Measurements from ENCODE around the gene FBXL7.

Gene FBXL7

GRCh38 chr5:15774632-15775031 is 274.7 kb downstream of the FBXL7 start:
- FAIRE-seq, result peak; percentile 27
- DNase-seq (ENCODE audit: insufficient read length, low spot score), result no peak
- TF ChIP-seq POLR2A (IDR thresholded peaks at IDR 0.05; ENCODE audit: low read depth, low read length), result no peak

GRCh38 chr5:15776346-15776745 is 276.4 kb downstream of the FBXL7 start:
- no peak for FAIRE-seq
- no peak for DNase-seq (ENCODE audit: insufficient read length, low spot score)
- no peak for TF ChIP-seq POLR2A (IDR thresholded peaks at IDR 0.05; ENCODE audit: low read depth, low read length)

- no peak for FAIRE-seq
- no peak for TF ChIP-seq POLR2A (IDR thresholded peaks at IDR 0.05; ENCODE audit: low read depth, low read length)
- DNase-seq (ENCODE audit: insufficient read length, low spot score), result no peak
Measured at GRCh38 chr5:15783734-15784133, 283.8 kb downstream of the FBXL7 start.

- DNase-seq (ENCODE audit: insufficient read length, low spot score) (no peak), FAIRE-seq (no peak)
- TF ChIP-seq POLR2A (IDR thresholded peaks at IDR 0.05; ENCODE audit: low read depth, low read length), result no peak
Measured at GRCh38 chr5:15785531-15785981, 285.6 kb downstream of the FBXL7 start.

GRCh38 chr5:15786326-15786725 is 286.3 kb downstream of the FBXL7 start:
- FAIRE-seq (no peak), DNase-seq (ENCODE audit: insufficient read length, low spot score) (no peak)
- TF ChIP-seq POLR2A (IDR thresholded peaks at IDR 0.05; ENCODE audit: low read depth, low read length), result no peak

- DNase-seq (ENCODE audit: insufficient read length, low spot score), result no peak
- no peak for FAIRE-seq
- no peak for TF ChIP-seq POLR2A (IDR thresholded peaks at IDR 0.05; ENCODE audit: low read depth, low read length)
Measured at GRCh38 chr5:15786884-15787283, 286.9 kb downstream of the FBXL7 start.

GRCh38 chr5:15787681-15788080 is 287.7 kb downstream of the FBXL7 start:
- no peak for TF ChIP-seq POLR2A (IDR thresholded peaks at IDR 0.05; ENCODE audit: low read depth, low read length)
- DNase-seq (ENCODE audit: insufficient read length, low spot score) (no peak), FAIRE-seq (no peak)

- DNase-seq (ENCODE audit: insufficient read length, low spot score) (peak; percentile 27), FAIRE-seq (peak; percentile 36)
- TF ChIP-seq POLR2A (IDR thresholded peaks at IDR 0.05; ENCODE audit: low read depth, low read length), result no peak
Measured at GRCh38 chr5:15789642-15790041, 289.7 kb downstream of the FBXL7 start.

GRCh38 chr5:15790446-15791018 is 290.6 kb downstream of the FBXL7 start:
- TF ChIP-seq POLR2A (IDR thresholded peaks at IDR 0.05; ENCODE audit: low read depth, low read length), result no peak
- FAIRE-seq (no peak), DNase-seq (ENCODE audit: insufficient read length, low spot score) (no peak)

GRCh38 chr5:15791274-15791673 is 291.3 kb downstream of the FBXL7 start:
- no peak for DNase-seq (ENCODE audit: insufficient read length, low spot score)
- FAIRE-seq, result no peak
- TF ChIP-seq POLR2A (IDR thresholded peaks at IDR 0.05; ENCODE audit: low read depth, low read length), result no peak

GRCh38 chr5:15791859-15792258 is 291.9 kb downstream of the FBXL7 start:
- DNase-seq (ENCODE audit: insufficient read length, low spot score), result no peak
- FAIRE-seq, result no peak
- no peak for TF ChIP-seq POLR2A (IDR thresholded peaks at IDR 0.05; ENCODE audit: low read depth, low read length)

GRCh38 chr5:15794052-15794985 is 294.3 kb downstream of the FBXL7 start:
- DNase-seq (ENCODE audit: insufficient read length, low spot score) (no peak), FAIRE-seq (no peak)
- no peak for TF ChIP-seq POLR2A (IDR thresholded peaks at IDR 0.05; ENCODE audit: low read depth, low read length)

GRCh38 chr5:15796096-15796495 is 296.1 kb downstream of the FBXL7 start:
- TF ChIP-seq POLR2A (IDR thresholded peaks at IDR 0.05; ENCODE audit: low read depth, low read length), result no peak
- DNase-seq (ENCODE audit: insufficient read length, low spot score), result no peak
- FAIRE-seq, result no peak

GRCh38 chr5:15796557-15796956 is 296.6 kb downstream of the FBXL7 start:
- no peak for TF ChIP-seq POLR2A (IDR thresholded peaks at IDR 0.05; ENCODE audit: low read depth, low read length)
- no peak for DNase-seq (ENCODE audit: insufficient read length, low spot score)
- no peak for FAIRE-seq

GRCh38 chr5:15797116-15797515 is 297.1 kb downstream of the FBXL7 start:
- DNase-seq (ENCODE audit: insufficient read length, low spot score), result no peak
- no peak for FAIRE-seq
- no peak for TF ChIP-seq POLR2A (IDR thresholded peaks at IDR 0.05; ENCODE audit: low read depth, low read length)

Measured in H54 (cell line).